C1 segment of cervical spinal cord (tissue), 14 donors: ENCODE results near the gene RUNX1.
A peak's percentile ranks its signal among the peaks of the same experiment; 100 is the strongest.

Source experiments
- DNase-seq, 14 donors: peaks; one replicate each; lab custom pipeline; 2025; lab: John Stamatoyannopoulos, UW

The RUNX1 gene

GRCh38 chr21:34882719-34883131 lies 166.4 kb downstream of the RUNX1 start:
- no peak for DNase-seq

- no peak for DNase-seq
Observed at GRCh38 chr21:34881839-34882371, 167.2 kb downstream of the RUNX1 start.

- DNase-seq: no peak
Observed at GRCh38 chr21:34881421-34881820, 167.7 kb downstream of the RUNX1 start.

GRCh38 chr21:34880401-34880800 lies 168.7 kb downstream of the RUNX1 start:
- no peak for DNase-seq

GRCh38 chr21:34878940-34879339 lies 170.2 kb downstream of the RUNX1 start:
- no peak for DNase-seq

- no peak for DNase-seq
Observed at GRCh38 chr21:34878501-34878900, 170.6 kb downstream of the RUNX1 start.

- DNase-seq: no peak
Observed at GRCh38 chr21:34877485-34878128, 171.5 kb downstream of the RUNX1 start.

- DNase-seq: no peak
Observed at GRCh38 chr21:34875830-34876229, 173.3 kb downstream of the RUNX1 start.

GRCh38 chr21:34874684-34875513 lies 174.2 kb downstream of the RUNX1 start:
- DNase-seq: no peak

GRCh38 chr21:34871026-34871908 lies 177.8 kb downstream of the RUNX1 start:
- no peak for DNase-seq

- no peak for DNase-seq
Observed at GRCh38 chr21:34870246-34870645, 178.9 kb downstream of the RUNX1 start.

- DNase-seq: no peak
Observed at GRCh38 chr21:34869545-34869944, 179.6 kb downstream of the RUNX1 start.

- DNase-seq: no peak
Observed at GRCh38 chr21:34867785-34868184, 181.3 kb downstream of the RUNX1 start.

- DNase-seq: peak in 5 of 14 donors; percentile 1 to 45 (median 13)
Observed at GRCh38 chr21:34865400-34866241, 183.5 kb downstream of the RUNX1 start.

GRCh38 chr21:34864370-34865149 lies 184.5 kb downstream of the RUNX1 start:
- DNase-seq: no peak

GRCh38 chr21:34862951-34863350 lies 186.2 kb downstream of the RUNX1 start:
- DNase-seq: no peak

- DNase-seq: no peak
Observed at GRCh38 chr21:34861258-34861657, 187.8 kb downstream of the RUNX1 start.

GRCh38 chr21:34859976-34860653 lies 189.0 kb downstream of the RUNX1 start:
- no peak for DNase-seq

GRCh38 chr21:34858559-34858958 lies 190.5 kb downstream of the RUNX1 start:
- no peak for DNase-seq
